Mononuclear cell (primary cell): Measurements from ENCODE around the gene LGALS9C. TPM values are rescaled to one million over a fixed set of nuclear protein-coding genes. Genes with fewer than 3 reads are reported as not detected.
"Not testable (repeated sequence)": the region's sequence is repeated elsewhere in the genome, so short reads cannot be mapped to it uniquely, and the experiment has no call there.

Experiments
- H3K27me3 ChIP-seq: 2 replicates; pipeline ENCODE4 v1.6.0; 2011; ENCODE audit warnings: low read length, control low read depth; ENCODE audit not compliant: insufficient read depth
- H3K4me1 ChIP-seq: 2 replicates; pipeline ENCODE4 v1.5.1; 2011; ENCODE audit warnings: mild to moderate bottlenecking, low read length, control low read depth; ENCODE audit not compliant: insufficient read depth
- H3K4me3 ChIP-seq: 2 replicates; pipeline ENCODE4 v1.5.1; 2011; ENCODE audit warnings: mild to moderate bottlenecking, low read length, moderate library complexity
- H3K9me3 ChIP-seq: 2 replicates; pipeline ENCODE4 v1.5.1; 2011; ENCODE audit warnings: low read depth, mild to moderate bottlenecking, control low read depth, low read length
- total RNA-seq: library from RNA; depleted of rRNA; stranded (reverse); fragments of >200 nt; gene quantifications from one replicate; pipeline ENCODE4 v1.2.3, GENCODE V29; 2012

LGALS9C gene
- 0.63 TPM for total RNA-seq

DNA sequence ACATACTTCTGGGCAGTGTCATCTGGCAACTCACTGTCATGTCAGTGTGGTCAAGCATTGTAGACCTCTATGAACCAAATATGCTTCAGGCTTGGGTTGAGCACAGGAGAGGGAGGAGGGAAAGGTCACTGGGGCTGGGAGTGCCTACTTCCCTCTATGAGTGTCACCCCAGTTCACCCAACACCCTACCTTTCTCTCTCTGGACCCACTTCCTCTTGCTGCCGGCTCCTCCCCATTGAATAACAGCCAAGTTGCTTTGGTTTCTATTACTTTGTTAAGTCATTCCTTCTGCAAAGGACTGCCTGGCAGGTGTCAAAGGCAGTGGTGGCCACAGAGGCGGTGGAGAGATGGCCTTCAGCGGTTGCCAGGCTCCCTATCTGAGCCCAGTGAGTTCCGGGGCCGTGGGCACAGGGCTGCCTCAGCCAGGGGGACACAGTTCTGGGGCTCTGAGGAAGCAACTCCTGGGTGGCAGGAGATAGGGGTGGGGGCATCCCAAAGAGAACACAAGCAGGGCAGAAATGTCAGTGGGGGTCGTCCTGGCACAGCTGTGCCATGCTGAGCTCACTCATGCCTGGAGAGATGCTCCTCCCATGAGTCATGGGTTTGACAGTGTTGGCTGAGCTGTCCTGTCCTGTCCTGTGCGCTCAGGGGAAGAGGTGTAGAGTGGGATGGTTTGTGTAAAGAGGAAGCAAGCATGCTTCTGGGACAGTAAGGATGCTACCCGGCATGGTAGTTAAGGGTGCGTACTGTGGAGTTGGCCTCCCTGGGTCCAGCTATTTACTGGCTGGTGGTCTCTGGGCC lies at the start of gene LGALS9C:
LGALS9C (plus strand) TSS at position 282 of the 801 bp plus-strand sequence; CDS start at position 348, 66 bp downstream.
- H3K4me1 ChIP-seq = peaks cover 11% of the 10 kb centered on the region
- H3K27me3 ChIP-seq, H3K4me3 ChIP-seq, H3K9me3 ChIP-seq: not testable (repeated sequence)

DNA sequence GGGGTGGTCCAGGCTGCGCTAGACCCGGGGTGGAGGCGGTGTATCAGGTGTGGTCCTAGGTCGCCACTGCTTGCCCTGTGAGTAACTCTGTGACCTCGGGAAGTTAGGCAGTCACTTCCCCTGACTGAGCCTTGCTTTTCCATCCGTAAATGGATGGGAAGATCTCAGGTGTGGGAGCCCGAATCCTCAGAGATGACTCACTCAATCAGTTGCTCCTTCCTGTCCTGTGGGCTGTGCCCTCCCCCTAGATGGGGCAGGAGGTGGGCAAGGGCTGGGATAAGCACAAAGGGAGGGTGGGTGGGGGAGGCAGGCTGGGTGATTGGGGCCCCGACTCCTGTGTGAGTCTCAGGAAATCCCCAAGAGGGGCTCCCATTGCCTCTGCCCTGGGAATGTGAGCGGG lies 44.4 kb upstream of the LGALS9C start:
- H3K9me3 ChIP-seq, H3K4me3 ChIP-seq, H3K27me3 ChIP-seq, H3K4me1 ChIP-seq: not testable (repeated sequence)

DNA sequence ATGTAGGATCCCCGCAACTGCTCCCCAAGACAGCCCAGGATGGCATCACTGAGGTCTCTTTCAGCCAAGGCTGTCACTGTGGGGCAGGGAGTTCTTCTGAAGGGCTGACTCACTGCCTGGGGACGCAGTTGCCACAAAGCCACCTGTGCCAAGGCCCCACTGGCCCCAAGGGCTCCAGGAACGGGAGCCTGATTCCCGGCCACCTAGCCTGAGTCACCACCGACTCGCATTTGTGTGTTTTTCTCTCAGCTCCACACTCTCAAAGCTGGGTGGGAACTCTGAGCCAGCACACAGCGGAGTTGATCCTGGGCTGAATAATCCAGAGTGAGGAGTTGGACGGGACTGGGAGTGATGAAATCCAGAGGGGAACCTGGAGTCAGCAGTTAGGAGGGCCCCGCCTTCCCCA lies 37.1 kb upstream of the LGALS9C start:
- not testable (repeated sequence) for H3K9me3 ChIP-seq, H3K4me1 ChIP-seq, H3K4me3 ChIP-seq, H3K27me3 ChIP-seq

DNA sequence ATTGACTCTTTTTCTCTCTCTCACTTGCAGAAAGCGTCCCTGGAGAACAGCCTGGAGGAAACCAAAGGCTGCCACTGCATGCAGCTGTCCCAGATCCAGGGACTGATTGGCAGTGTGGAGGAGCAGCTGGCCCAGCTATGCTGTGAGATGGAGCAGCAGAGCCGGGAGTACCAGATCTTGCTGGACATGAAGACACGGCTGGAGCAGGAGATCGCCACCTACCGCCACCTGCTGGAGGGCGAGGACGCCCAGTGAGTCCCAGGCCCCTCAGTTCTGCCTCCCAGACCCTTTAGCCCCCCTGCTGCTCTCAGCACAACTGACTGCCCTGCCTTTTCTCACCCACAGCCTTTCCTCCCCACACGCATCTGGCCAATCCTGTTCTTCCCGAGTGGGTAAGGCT lies 34.5 kb upstream of the LGALS9C start:
- not testable (repeated sequence) for H3K9me3 ChIP-seq, H3K4me3 ChIP-seq, H3K4me1 ChIP-seq, H3K27me3 ChIP-seq

DNA sequence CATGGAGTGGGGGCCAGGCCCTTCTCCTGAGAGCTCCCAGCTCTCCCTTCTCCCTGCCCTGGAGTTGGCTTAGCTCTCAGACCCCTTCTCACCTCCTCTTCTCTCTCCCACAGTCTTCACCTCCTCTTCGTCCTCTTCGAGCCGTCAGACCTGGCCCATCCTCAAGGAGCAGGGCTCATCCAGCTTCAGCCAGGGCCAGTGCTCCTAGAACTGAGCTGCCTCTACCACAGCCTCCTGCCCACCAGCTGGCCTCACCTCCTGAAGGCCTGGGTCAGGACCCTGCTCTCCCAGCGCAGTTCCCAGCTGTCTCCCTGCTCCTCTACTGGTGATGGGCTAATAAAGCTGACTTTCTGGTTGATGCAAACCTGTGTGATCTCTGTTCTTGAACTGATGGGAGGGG lies 34.1 kb upstream of the LGALS9C start:
- H3K27me3 ChIP-seq, H3K9me3 ChIP-seq, H3K4me3 ChIP-seq, H3K4me1 ChIP-seq: not testable (repeated sequence)

DNA sequence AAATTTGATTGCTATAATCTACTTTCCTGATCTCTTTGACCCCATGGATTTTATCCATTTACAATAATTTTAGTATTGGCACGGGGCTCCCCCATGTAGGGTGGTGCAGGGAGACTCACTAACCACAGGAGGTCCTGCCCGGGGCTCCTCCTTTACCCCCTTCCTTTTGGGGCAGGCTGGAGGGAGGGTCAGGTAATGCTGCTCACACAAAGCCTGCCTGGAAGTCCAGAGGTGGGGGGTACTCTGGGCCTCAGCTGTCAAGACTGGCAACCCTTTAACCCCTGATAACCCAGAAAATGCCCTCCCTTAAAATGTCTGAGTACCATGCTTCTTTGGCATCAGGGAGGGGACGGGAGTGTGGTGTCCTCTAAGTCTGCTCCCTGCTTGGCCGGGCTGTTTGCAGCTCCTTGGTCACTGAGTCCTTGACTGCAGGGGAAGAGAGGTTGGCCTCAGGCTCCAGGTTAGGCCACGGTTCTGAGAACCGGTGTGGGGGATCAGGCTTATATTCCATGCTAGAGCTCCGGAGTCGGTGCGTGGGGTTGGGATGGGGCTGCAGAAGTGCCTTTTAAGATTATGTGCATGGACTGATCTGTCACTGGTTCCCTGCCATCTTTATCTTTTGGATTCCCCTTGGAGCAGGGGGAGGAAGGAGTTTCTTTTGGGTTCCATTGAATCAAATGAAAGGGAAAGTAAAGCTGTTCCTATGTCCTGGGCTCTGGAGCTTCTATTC lies 28.9 kb upstream of the LGALS9C start:
- not testable (repeated sequence) for H3K4me1 ChIP-seq, H3K4me3 ChIP-seq, H3K27me3 ChIP-seq, H3K9me3 ChIP-seq

DNA sequence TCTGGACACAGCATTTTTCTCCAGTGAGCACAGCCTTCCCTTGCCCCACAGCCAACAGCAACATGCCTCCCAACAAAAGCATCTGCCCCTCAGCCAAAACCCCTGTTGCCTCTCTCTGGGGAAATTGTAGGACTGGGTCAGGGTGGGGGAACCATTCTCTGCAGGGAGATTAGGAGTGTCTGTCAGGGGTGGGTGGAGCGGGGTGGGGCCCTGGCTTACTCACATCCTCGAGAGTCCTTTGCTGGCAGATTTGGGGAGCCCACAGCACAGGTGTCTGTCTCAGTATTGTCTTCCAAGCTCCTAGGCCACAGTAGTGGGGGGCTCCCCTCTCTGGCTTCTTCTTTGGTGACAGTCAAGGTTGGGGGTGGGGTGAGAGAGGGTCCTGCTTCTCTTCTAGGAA lies 28.3 kb upstream of the LGALS9C start:
- H3K4me1 ChIP-seq, H3K27me3 ChIP-seq, H3K4me3 ChIP-seq, H3K9me3 ChIP-seq: not testable (repeated sequence)

DNA sequence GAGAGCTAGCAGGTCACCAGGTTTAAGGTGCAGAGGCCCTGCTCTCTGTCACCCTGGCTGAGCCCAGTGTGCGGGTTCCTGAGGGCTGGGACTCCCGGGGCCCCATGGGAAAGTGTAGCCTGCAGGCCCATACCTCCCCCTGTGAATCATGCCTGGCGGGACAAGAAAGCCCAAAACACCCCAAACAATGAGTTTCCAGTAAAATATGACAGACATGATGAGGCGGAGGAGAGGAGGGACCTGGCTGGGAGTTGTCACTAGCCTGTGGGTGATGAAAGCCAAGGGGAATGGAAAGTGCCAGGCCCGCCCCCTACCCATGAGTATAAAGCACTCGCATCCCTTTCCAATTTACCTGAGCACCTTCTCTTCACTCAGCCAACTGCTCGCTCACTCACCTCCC lies 26.8 kb upstream of the LGALS9C start:
- not testable (repeated sequence) for H3K27me3 ChIP-seq, H3K4me1 ChIP-seq, H3K9me3 ChIP-seq, H3K4me3 ChIP-seq

DNA sequence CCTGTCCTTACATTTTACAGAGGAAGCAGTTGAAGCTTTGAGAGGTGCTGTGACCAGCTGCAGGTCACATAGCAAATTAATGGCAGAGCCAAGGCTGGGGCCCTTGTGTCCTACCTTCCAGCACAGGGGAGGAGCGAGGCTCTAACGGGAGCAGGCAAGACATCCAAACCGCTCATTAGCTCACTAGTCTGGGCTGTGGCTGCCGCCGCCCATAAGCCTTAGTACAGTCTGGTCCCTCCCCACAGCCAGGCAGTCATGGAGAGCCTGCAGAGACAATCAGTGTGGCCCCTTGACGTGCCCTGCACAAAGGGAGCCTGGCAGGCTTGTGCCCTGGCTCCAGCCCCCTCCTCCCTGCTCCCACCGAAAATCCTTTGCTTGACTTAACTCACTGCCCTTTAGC lies 25.6 kb upstream of the LGALS9C start:
- H3K4me1 ChIP-seq, H3K27me3 ChIP-seq, H3K9me3 ChIP-seq, H3K4me3 ChIP-seq: not testable (repeated sequence)

DNA sequence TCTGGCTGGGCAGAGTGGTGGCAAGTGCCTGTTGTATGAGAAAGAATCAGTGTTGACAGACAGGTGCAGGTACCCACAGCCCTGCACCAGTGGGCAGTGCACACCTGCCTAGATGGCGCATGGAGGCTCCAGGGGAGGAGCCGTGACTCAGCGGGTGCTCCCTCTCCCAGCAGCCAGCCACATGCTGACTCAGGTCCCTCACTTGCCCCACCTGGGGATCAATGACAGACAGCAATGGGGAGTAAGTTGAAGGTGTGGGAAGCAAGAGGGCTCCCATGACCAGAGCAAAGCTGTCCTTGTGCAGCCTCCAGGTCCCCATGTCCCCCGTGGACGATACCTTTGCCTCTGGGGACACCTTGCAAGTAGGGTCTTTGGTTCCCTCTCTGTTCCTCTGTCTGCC lies 24.6 kb upstream of the LGALS9C start:
- H3K4me3 ChIP-seq, H3K4me1 ChIP-seq, H3K27me3 ChIP-seq, H3K9me3 ChIP-seq: not testable (repeated sequence)

DNA sequence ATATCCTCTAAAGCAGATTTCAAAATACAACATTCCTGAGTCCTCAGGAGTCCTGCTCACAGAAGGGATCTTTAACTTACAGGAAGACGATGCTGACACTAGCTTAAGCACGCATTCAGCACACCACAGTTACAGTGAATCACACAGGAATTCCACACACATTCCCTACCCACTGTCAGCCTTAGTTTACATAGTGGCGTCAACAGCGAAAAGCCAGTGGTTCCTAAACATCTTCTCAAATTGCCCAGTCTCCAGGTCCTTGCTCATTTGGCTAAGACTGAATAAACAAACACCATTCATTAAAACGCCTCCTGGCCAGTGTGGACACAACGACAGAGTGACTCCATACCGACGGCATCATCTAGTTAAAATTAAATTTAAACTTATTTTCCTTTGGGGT lies 17.6 kb upstream of the LGALS9C start:
- not testable (repeated sequence) for H3K4me1 ChIP-seq, H3K4me3 ChIP-seq, H3K9me3 ChIP-seq, H3K27me3 ChIP-seq

DNA sequence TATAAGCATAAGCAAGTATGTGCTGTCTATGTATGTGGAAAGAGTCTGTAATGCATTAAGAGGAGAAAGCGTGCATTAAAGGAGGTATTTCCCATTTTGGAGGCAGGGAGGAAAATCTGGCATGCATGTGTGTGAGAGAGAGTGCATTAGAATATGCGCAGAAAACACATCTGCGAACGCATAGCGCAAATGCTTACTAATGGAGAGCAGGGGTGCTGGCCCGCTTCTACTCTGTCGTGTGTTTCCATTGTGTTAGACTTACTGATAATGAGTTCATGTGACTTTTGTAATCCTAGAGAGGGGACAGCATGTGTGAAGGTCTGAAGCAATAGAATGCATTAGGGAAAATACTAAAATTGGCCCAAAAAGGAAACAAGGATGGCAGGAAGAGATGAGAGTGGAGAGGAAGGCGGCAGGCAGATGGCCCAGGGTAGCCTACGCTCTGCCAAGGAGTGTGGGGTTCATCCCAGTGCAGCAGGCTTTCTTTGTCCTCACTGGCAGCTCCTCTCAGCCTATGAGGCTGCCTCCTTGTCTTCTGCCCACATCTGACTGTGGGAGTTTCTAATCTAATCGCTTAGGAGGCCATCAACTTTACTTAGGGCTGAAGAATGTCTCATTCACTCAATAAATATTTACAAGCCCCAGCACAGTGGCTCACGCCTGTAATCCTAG lies 12.6 kb upstream of the LGALS9C start:
- H3K4me3 ChIP-seq, H3K27me3 ChIP-seq, H3K4me1 ChIP-seq, H3K9me3 ChIP-seq: not testable (repeated sequence)

DNA sequence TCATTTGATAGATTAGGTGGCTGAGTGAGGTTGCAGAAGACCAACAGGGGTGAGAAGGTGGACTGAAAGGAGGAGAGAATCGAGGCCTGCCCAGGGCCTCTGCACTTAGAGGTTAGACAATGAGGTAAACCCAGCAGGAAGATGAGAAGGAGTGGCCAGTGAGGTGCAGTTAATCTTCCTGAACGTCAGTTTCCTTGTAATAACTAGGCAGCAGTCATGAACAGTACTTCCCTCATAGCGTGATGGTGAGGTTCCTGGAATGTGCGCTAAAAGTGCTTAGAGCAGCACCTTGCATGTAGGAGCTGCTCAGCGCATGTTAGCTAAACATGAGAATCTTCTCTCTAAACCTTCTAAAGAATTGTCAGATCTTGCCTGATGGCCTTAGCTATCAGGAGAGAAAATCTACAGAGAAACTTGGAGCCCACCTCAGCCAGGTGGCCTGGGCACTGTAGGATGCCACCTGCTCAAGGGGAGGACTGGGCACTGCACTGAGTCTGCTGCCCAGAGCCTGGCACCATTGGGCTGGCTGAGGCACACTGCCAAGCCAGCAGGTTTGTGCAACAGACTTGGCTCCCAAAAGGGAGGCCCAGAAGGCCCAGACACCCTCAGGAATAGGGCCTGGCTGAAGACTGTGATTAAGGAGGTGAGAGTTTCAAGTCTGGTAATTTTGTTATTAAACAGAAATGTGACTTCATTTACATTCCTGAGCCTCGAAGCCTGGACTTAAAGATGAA lies 10.2 kb upstream of the LGALS9C start:
- not testable (repeated sequence) for H3K4me3 ChIP-seq, H3K4me1 ChIP-seq, H3K27me3 ChIP-seq, H3K9me3 ChIP-seq

DNA sequence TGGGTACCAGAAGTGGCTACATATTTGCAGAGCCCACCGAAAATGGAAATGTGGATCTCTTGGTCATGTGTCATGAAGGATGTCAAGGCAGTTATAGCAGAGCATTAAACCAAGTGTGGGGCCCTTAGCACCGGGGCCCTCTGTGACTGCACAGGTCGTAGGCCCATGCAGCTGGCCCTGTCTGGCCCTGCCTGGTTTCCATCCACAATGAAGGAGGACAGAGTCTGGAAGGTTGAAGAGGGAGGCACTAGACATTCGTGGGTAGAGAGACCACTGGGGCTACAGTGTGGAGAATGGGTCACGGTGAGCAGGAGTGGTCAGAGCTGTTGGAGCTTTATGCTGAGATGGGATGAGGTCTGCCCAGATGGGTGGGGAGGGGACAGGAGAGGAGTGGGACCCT lies 9.6 kb upstream of the LGALS9C start:
- H3K4me1 ChIP-seq, H3K4me3 ChIP-seq, H3K27me3 ChIP-seq, H3K9me3 ChIP-seq: not testable (repeated sequence)

DNA sequence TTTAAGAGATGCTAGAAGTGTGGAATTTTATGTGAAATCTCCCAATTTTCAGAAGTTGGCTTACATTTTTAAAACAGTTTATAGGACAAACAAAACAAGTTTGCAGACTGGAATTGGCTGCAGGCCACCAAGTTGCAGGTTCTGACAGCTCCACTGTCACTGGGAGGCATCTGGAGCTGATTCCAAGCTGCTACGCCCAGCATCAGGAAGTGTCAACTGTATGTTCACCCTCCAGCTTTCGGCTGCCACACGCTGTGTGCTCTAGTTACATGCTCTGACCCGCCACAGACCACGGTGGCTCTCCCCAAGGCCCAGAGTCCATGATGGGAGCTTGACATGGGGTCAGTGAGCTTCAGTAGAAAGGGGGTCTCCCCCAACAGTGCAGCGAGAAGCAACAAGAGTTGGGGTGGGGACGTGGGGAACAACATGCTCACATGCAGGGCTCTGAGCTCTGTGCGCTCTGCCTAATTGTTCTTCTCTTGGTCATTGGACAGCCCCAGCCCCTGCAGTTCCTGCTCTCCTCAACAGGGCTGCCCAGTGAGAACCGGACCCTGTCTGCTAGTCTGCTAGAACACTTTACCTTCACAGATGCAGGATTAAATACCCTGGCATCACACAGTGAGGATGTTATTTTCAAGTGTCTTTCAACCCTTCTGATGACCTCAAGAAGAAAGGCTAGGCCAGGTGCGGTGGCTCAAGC lies 8.0 kb upstream of the LGALS9C start:
- not testable (repeated sequence) for H3K27me3 ChIP-seq, H3K9me3 ChIP-seq, H3K4me3 ChIP-seq, H3K4me1 ChIP-seq
